Activated T-helper 2 cell treated with anti-CD3 and anti-CD28 coated beads, Interferon-gamma antibody, Interleukin-2, Interleukin-4, amounts not matched to agents 10 μg/mL and 5 μg/mL and 100 μg/mL, durations not matched to agents 14 hours and 24 hours and 36 hours (primary cell): ENCODE data around the gene SLC9A9. TPM values are rescaled to one million over a fixed set of nuclear protein-coding genes. Genes with fewer than 3 reads are reported as not detected.

Experiments
- DNase-seq: peaks from one replicate; pipeline ENCODE4 v3.0.0; 2021; ENCODE audit warnings: low spot score
- H3K27ac Mint-ChIP-seq: one replicate; pipeline ENCODE4 v1.8.0; 2021; ENCODE audit warnings: mixed read lengths
- H3K27me3 Mint-ChIP-seq: one replicate; pipeline ENCODE4 v1.8.0; 2021; ENCODE audit warnings: low read depth, mixed read lengths
- H3K36me3 Mint-ChIP-seq: one replicate; pipeline ENCODE4 v1.8.0; 2021; ENCODE audit warnings: low read depth, mixed read lengths
- H3K4me1 Mint-ChIP-seq: one replicate; pipeline ENCODE4 v1.8.0; 2021; ENCODE audit warnings: low read depth, mixed read lengths
- H3K4me3 Mint-ChIP-seq: one replicate; pipeline ENCODE4 v1.8.0; 2021; ENCODE audit warnings: low read depth, mild to moderate bottlenecking, moderate library complexity, mixed read lengths
- H3K9me3 Mint-ChIP-seq: one replicate; pipeline ENCODE4 v1.8.0; 2021; ENCODE audit warnings: mixed read lengths
- intact Hi-C: fragments of 100-400 bp; cut with micrococcal nuclease; formaldehyde crosslinking; loops from one replicate; pipeline ENCODE4 v1.15.1; 2023
- total RNA-seq: library from RNA; stranded (reverse); gene quantifications from 2 replicates; pipeline ENCODE4 v1.2.3, GENCODE V29; 2022

SLC9A9 gene
- total RNA-seq, 1 donor from 2014 or later: 1.6 TPM

GRCh38 chr3:143548861-143549497, 299.3 kb downstream of the SLC9A9 start:
- intact Hi-C loops: no loop called here
- DNase-seq: no peak
- no peaks in the 10 kb centered on the region for H3K36me3 Mint-ChIP-seq
- no peaks in the 10 kb centered on the region for H3K4me1 Mint-ChIP-seq
- no peak overlapping the region for H3K27ac Mint-ChIP-seq
- peaks cover 4% of the 10 kb centered on the region for H3K9me3 Mint-ChIP-seq
- no peaks in the 10 kb centered on the region for H3K27me3 Mint-ChIP-seq
- no peak overlapping the region for H3K4me3 Mint-ChIP-seq

- no peaks in the 10 kb centered on the region for H3K4me1 Mint-ChIP-seq
- H3K36me3 Mint-ChIP-seq: no peaks in the 10 kb centered on the region
Observed at GRCh38 chr3:143548393-143548792, 299.9 kb downstream of the SLC9A9 start.

GRCh38 chr3:143538577-143538981, 309.7 kb downstream of the SLC9A9 start:
- Mint-ChIP-seq H3K9me3 (no peaks in the 10 kb centered on the region), H3K4me3 (no peak overlapping the region), H3K36me3 (no peaks in the 10 kb centered on the region), H3K27me3 (peaks cover 14% of the 10 kb centered on the region), H3K27ac (no peak overlapping the region), H3K4me1 (peaks cover 12% of the 10 kb centered on the region)
- no peak for DNase-seq
- intact Hi-C loops: loop anchor here (5.0 kb wide), 3 partner anchors 96 to 416 kb away; no protein-coding TSS in a partner anchor

More at GRCh38 chr3:143548393-143548792, 299.9 kb downstream of the SLC9A9 start:
- intact Hi-C loops: no loop called here
- no peaks in the 10 kb centered on the region for H3K27me3 Mint-ChIP-seq
- peaks cover 4% of the 10 kb centered on the region for H3K9me3 Mint-ChIP-seq
- no peak for DNase-seq
- H3K27ac Mint-ChIP-seq: no peak overlapping the region
- H3K4me3 Mint-ChIP-seq: no peak overlapping the region

GRCh38 chr3:143538061-143538460, 310.2 kb downstream of the SLC9A9 start:
- peaks cover 12% of the 10 kb centered on the region for H3K4me1 Mint-ChIP-seq
- intact Hi-C loops: loop anchor here (5.0 kb wide), 3 partner anchors 96 to 416 kb away; no protein-coding TSS in a partner anchor
- H3K9me3 Mint-ChIP-seq: no peaks in the 10 kb centered on the region
- H3K36me3 Mint-ChIP-seq: no peaks in the 10 kb centered on the region
- DNase-seq: no peak
- peaks cover 14% of the 10 kb centered on the region for H3K27me3 Mint-ChIP-seq
- no peak overlapping the region for H3K27ac Mint-ChIP-seq
- H3K4me3 Mint-ChIP-seq: no peak overlapping the region

- intact Hi-C loops: loop anchor here (1.0 to 5.0 kb wide), 4 partner anchors 49 to 415 kb away; no protein-coding TSS in a partner anchor
- Mint-ChIP-seq H3K9me3 (no peaks in the 10 kb centered on the region), H3K4me3 (no peak overlapping the region), H3K27me3 (peaks cover 14% of the 10 kb centered on the region), H3K36me3 (no peaks in the 10 kb centered on the region), H3K4me1 (peaks cover 12% of the 10 kb centered on the region), H3K27ac (no peak overlapping the region)
- no peak for DNase-seq
Observed at GRCh38 chr3:143536817-143537535, 311.3 kb downstream of the SLC9A9 start.

- intact Hi-C loops: loop anchor here (1.0 to 5.0 kb wide), 4 partner anchors 50 to 414 kb away; no protein-coding TSS in a partner anchor
- Mint-ChIP-seq H3K36me3 (no peaks in the 10 kb centered on the region), H3K4me1 (peaks cover 12% of the 10 kb centered on the region), H3K4me3 (no peak overlapping the region), H3K9me3 (no peaks in the 10 kb centered on the region), H3K27me3 (peaks cover 14% of the 10 kb centered on the region), H3K27ac (no peak overlapping the region)
- no peak for DNase-seq
Observed at GRCh38 chr3:143535994-143536784, 312.1 kb downstream of the SLC9A9 start.

GRCh38 chr3:143533391-143533790, 314.9 kb downstream of the SLC9A9 start:
- intact Hi-C loops: no loop called here
- no peaks in the 10 kb centered on the region for H3K36me3 Mint-ChIP-seq
- H3K27me3 Mint-ChIP-seq: peaks cover 8% of the 10 kb centered on the region
- no peak overlapping the region for H3K4me3 Mint-ChIP-seq
- DNase-seq: no peak
- H3K4me1 Mint-ChIP-seq: peaks cover 16% of the 10 kb centered on the region
- no peaks in the 10 kb centered on the region for H3K9me3 Mint-ChIP-seq
- no peak overlapping the region for H3K27ac Mint-ChIP-seq

- no peak overlapping the region for H3K27ac Mint-ChIP-seq
- intact Hi-C loops: no loop called here
- no peaks in the 10 kb centered on the region for H3K36me3 Mint-ChIP-seq
- no peaks in the 10 kb centered on the region for H3K9me3 Mint-ChIP-seq
- peaks cover 16% of the 10 kb centered on the region for H3K4me1 Mint-ChIP-seq
- H3K27me3 Mint-ChIP-seq: peaks cover 4% of the 10 kb centered on the region
- H3K4me3 Mint-ChIP-seq: no peak overlapping the region
- no peak for DNase-seq
Observed at GRCh38 chr3:143532091-143532490, 316.2 kb downstream of the SLC9A9 start.

- Mint-ChIP-seq H3K27me3 (peaks cover 4% of the 10 kb centered on the region), H3K27ac (no peak overlapping the region), H3K36me3 (no peaks in the 10 kb centered on the region), H3K9me3 (no peaks in the 10 kb centered on the region), H3K4me1 (peaks cover 12% of the 10 kb centered on the region), H3K4me3 (no peak overlapping the region)
- intact Hi-C loops: no loop called here
- no peak for DNase-seq
Observed at GRCh38 chr3:143531101-143531500, 317.2 kb downstream of the SLC9A9 start.

- DNase-seq: no peak
- intact Hi-C loops: no loop called here
Observed at GRCh38 chr3:143529798-143530197, 318.5 kb downstream of the SLC9A9 start.

GRCh38 chr3:143529018-143529478, 319.2 kb downstream of the SLC9A9 start:
- no peak overlapping the region for H3K4me3 Mint-ChIP-seq
- no peak overlapping the region for H3K27ac Mint-ChIP-seq
- H3K4me1 Mint-ChIP-seq: peaks cover 4% of the 10 kb centered on the region
- H3K27me3 Mint-ChIP-seq: peaks cover 4% of the 10 kb centered on the region
- no peaks in the 10 kb centered on the region for H3K36me3 Mint-ChIP-seq
- no peak for DNase-seq
- H3K9me3 Mint-ChIP-seq: no peaks in the 10 kb centered on the region
- intact Hi-C loops: no loop called here

More at GRCh38 chr3:143529798-143530197, 318.5 kb downstream of the SLC9A9 start:
- Mint-ChIP-seq H3K36me3 (no peaks in the 10 kb centered on the region), H3K4me1 (peaks cover 4% of the 10 kb centered on the region), H3K9me3 (no peaks in the 10 kb centered on the region), H3K27me3 (peaks cover 4% of the 10 kb centered on the region), H3K4me3 (no peak overlapping the region), H3K27ac (no peak overlapping the region)

GRCh38 chr3:143526011-143526545, 322.2 kb downstream of the SLC9A9 start:
- DNase-seq: no peak

More at GRCh38 chr3:143526011-143526545, 322.2 kb downstream of the SLC9A9 start:
- peaks cover 4% of the 10 kb centered on the region for H3K27me3 Mint-ChIP-seq
- intact Hi-C loops: no loop called here
- H3K36me3 Mint-ChIP-seq: no peaks in the 10 kb centered on the region
- peaks cover 8% of the 10 kb centered on the region for H3K4me1 Mint-ChIP-seq
- no peak overlapping the region for H3K4me3 Mint-ChIP-seq
- H3K27ac Mint-ChIP-seq: no peak overlapping the region
- H3K9me3 Mint-ChIP-seq: no peaks in the 10 kb centered on the region
